CD1c-positive myeloid dendritic cell (primary cell): ENCODE data around the gene ZNF468.
A peak's percentile ranks its signal among the peaks of the same experiment; 100 is the strongest.
"Not testable (repeated sequence)": the region's sequence is repeated elsewhere in the genome, so short reads cannot be mapped to it uniquely, and the experiment has no call there.

ENCODE experiments used
- DNase-seq: peaks from one replicate; pipeline ENCODE4 v3.0.0-alpha.2; 2016; ENCODE audit errors: extremely low spot score

The ZNF468 gene

GRCh38 chr19:52825765-52826164 lies 31.7 kb downstream of the ZNF468 start:
- no peak for DNase-seq

GRCh38 chr19:52823676-52824075 lies 33.7 kb downstream of the ZNF468 start:
- no peak for DNase-seq

DNA sequence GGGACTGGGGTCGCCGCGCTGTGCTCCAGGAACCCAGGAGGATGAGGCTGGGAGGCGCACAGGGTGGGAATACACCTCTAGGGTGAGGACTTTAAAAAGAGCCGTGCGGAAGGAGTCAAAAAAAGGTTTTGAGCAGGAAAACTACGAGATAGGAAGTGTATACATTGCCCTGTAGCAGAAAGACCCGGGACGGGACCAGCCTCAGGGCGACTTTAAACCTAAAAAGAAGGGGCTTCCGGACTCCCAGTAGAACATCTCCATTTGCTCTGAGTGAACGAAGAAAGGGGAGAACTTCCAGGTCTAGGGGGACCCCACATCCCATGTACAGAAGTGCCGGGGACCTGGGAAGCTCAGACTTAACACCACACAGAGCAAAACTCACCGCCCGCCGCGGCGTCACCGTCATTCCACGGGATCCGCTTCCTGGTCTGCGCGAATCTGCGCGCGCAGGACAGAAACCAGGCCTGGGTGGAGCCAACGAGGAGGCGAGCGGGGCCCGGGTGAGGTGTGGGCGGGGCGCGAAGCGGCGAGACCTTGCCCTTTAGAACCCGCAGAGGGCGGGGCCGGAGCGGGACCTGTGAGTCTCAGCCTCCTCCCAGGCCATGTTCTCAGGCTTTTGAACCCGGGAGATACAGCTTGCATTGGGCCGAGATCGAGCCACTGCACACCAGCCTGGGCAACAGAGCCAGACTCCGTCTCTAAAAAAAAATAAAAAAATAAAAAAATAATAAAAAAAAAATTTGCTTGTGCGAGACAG lies 36.0 kb downstream of the ZNF468 start, which contains the start of gene ZNF28:
Gene ZNF28, minus strand, starts transcription at position 430 of the 757 bp plus-strand sequence. CDS start 3,675 bp downstream, outside the sequence.
- peak; percentile 42 for DNase-seq

DNA sequence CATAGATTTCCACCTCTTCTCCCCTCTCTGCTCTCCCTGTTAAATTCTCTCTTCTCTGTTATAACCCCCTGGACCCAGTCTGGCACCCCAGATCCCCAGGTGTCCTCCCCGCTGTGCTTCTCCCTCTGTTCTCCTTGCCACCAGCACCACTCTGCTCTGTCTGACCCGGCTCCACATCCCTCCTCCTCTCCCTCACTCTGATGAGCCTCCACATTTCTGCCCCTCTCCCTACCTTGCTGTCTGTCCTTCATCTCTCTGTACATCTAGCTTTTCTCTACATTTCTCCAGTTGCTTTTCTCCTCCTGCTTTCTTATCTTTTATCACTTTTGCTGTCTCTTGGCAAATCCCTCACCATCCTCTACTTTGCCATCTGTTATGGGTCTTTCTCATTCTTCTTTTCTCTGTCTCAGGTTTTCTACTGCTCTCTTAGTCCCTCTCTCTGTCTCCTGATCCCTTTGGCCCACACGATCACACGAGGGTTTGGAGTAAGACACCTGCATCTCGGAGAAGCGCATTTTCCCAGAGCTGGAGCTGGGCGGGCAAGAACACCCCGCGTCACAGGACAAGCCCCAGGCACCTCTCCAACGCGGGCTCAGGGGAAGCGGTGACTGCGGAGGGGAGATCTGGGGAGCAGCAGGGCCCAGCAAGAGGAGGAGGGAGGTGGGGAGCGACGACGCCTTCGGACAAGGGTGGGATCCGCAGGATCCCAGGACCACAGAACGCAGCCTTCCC lies 36.8 kb downstream of the ZNF468 start:
- DNase-seq, result not testable (repeated sequence)

DNA sequence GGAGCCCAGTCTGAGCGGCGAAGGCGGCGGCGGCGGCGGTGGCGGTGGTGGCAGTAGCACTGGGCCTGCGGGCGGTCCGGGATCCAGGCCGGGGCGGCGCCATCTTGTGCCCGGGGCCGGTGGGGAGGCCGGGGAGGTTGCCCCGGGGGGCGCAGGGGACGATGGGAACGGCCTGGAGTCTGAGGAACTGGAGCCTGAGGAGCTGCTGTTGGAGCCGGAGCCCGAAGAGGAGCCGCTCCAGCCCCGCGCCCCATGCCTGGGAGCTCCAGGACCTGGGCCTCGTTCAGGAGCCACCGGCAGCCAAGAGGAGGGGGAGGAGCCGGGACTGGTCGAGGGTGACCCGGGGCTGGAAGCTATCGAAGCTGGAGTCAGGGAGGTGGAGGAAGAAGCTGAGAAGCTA lies 47.6 kb downstream of the ZNF468 start:
- no peak for DNase-seq

DNA sequence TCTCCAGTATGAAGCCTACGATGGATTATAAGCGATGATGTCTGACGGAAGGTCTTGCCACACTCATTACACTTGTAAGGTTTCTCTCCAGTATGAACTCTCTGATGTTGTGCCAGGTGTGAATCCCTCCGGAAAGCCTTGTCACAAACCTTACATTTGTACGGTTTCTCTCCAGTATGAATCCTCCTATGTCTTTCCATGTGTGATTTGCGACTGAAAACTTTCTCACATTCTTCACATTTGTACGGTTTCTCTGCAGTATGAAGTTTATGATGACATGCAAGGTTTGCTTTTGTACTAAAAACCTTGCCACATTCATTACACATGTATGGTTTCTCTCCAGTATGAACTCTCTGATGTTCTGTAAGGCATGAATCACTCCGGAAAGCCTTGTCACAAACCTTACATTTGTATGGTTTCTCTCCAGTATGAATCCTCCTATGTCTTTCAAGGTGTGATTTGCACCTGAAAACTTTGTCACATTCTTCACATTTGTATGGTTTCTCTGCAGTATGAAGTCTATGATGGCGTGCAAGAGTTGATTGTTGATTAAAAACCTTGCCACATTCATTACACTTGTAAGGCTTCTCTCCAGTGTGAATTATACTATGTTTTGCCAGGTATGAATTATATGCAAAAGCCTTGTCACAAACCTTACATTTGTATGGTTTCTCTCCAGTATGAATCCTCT lies 57.3 kb downstream of the ZNF468 start:
- DNase-seq, result not testable (repeated sequence)

DNA sequence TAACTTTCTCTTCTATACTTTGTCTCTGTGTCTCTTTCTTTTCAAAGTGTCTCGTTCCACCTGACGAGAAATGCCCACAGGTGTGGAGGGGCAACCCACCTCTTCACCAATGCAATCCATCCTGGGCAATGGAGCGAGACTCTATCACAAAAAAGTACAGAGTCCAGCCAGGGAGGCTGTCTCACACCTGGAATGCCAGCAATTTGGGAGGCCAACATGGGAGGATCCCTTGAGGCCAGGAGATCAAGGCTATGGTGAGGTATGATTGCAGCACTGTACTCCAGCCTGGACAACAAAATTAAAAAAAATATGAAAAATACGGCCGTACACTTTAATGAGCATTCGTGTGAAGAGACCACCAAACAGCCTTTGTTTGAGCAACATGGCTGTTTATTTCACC lies 68.0 kb downstream of the ZNF468 start:
- no peak for DNase-seq
